ENCODE data around the gene MCC.

- TF ChIP-seq POLR2AphosphoS5 (IDR thresholded peaks at IDR 0.05; ENCODE audit: low read depth, low read length) (no peak), POLR2A (IDR thresholded peaks at IDR 0.05; ENCODE audit: low read depth, low read length) (no peak), TAF1 (IDR thresholded peaks at IDR 0.05; ENCODE audit: low read depth, low read length) (no peak), SPI1 (IDR thresholded peaks at IDR 0.05; ENCODE audit: low read depth, low read length) (no peak), PAX5 (IDR thresholded peaks at IDR 0.05; ENCODE audit: insufficient read depth, low read length, severe bottlenecking) (no peak)
These were observed 221.4 kb downstream of the MCC start for GRCh38 chr5:113266913-113267227.

Data from GM12891 (cell line).